Cerebellar nuclear complex (tissue), 1 donor: ENCODE data around the gene MEIS3.
"Not testable (repeated sequence)": the region's sequence is repeated elsewhere in the genome, so short reads cannot be mapped to it uniquely, and the experiment has no call there.

Experiments used
- DNase-seq, 2 experiments: peaks; one replicate each; lab custom pipeline; 2025; lab: John Stamatoyannopoulos, UW

Gene MEIS3

GRCh38 chr19:47415953-47416642 lies 3.2 kb downstream of the MEIS3 start:
- no peak for DNase-seq

- DNase-seq: no peak
Measured at GRCh38 chr19:47414469-47414868, 4.9 kb downstream of the MEIS3 start.

DNA sequence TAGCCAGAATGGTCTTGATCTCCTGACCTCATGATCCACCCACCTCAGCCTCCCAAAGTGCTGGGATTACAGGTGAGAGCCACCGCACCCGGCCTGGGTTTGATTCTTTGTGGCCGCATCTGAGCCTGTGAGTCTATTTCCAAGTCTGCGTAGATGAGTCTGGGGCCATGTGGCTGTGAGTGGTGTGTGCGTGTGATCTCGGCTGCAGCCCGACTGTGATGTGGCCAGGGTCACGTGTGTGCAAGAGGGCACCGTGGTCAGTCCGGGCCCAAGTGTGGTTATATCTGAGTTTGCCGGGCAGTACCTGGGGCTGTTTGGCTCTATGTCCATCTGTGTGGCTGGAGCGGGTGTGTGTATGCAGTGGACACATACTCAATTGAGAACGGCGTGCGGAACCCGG lies 5.4 kb downstream of the MEIS3 start:
- DNase-seq: no peak

DNA sequence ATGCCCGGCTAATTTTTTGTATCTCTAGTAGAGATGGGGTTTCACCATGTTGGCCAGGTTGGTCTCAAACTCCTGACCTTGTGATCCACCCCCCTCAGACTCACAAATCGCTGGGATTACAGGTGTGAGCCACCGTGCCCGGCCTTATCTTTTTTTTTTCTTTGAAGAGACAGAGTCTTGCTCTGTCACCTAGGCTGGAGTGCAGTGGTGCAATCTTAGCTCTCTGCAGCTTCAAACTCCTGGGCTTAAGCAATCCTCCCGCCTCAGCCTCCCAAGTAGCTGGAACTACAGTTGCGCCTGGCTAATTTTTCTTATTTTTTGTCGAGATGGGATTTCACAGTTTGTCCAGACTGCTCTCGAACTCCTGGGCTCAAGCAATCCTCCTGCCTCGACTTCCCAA lies 7.6 kb downstream of the MEIS3 start:
- not testable (repeated sequence) for DNase-seq

GRCh38 chr19:47411101-47411500 lies 8.2 kb downstream of the MEIS3 start:
- no peak for DNase-seq

DNA sequence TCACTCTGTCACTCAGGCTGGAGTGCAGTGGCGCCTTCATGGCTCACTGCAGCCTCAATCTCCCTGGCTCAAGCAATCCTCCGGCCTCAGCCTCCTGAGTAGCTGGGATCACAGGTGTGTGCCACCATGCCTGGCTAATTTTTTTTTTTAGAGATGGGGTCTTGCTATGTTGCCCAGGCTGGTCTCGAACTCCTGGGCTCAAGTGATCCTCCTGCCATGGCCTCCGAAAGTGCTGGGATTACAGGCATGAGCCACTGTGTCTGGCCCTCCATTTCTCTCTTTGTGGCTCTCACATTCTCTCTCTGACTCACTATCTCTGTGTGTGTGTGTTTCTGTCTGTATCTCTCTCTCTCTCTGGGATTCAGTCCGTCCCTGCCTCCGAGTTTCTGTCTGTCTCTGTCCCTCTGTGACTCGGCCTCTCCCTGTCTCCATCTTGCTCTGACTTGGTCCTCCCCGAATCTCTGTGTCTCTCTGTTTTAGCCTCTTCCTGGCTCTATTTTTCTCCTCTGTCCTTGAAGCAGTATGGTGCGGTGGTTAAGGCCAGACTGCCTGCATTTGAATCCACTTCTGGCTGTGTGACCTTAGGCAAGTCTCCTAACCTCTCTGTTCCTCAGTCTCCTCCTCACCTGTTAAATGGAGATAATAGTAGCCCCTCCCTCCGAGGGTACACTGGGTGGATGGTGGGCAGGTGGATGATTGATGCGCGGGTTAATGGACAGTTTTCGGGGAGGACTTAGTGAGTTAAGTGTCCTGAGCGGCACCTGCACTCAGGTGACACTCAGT lies 11.0 kb downstream of the MEIS3 start:
- DNase-seq: no peak

GRCh38 chr19:47407417-47407774 lies 11.9 kb downstream of the MEIS3 start:
- no peak for DNase-seq

DNA sequence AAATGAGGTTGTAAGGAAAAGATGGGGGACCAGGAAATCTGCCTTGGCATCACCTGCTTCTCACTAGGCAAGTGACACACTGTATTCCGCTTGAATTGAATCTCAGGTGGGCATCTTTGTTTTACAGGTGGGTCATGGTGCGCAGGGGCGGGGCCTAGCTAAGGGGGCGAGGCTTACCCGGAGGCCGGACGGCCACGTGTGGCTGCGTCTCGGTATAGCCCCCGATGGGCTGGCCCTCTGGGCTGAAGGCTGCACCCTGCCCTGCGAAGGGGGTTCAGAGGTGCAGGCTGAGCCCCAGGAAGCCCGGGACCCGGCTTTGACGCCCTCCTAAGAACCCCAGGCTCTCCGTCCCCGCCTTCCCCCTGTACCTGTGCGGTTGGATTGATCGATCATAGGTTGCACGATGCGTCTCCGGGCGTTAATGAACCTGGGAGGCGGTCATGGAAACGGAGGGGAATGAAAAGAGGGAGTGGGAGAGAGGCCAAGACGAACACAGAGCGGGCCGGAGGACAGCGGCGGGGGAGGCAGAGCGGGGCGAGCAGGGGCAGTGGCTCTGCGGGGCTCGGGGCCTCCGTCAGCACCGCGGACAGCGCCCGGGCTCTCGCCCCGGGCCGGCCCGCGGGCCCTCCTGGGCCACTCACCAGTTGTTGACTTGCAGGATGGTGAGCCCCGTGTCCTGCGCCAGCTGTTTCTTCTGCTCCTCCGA lies 12.5 kb downstream of the MEIS3 start:
- DNase-seq: no peak

- no peak for DNase-seq
Measured at GRCh38 chr19:47405854-47406417, 13.4 kb downstream of the MEIS3 start.

- no peak for DNase-seq
Measured at GRCh38 chr19:47405197-47405550, 14.2 kb downstream of the MEIS3 start.

DNA sequence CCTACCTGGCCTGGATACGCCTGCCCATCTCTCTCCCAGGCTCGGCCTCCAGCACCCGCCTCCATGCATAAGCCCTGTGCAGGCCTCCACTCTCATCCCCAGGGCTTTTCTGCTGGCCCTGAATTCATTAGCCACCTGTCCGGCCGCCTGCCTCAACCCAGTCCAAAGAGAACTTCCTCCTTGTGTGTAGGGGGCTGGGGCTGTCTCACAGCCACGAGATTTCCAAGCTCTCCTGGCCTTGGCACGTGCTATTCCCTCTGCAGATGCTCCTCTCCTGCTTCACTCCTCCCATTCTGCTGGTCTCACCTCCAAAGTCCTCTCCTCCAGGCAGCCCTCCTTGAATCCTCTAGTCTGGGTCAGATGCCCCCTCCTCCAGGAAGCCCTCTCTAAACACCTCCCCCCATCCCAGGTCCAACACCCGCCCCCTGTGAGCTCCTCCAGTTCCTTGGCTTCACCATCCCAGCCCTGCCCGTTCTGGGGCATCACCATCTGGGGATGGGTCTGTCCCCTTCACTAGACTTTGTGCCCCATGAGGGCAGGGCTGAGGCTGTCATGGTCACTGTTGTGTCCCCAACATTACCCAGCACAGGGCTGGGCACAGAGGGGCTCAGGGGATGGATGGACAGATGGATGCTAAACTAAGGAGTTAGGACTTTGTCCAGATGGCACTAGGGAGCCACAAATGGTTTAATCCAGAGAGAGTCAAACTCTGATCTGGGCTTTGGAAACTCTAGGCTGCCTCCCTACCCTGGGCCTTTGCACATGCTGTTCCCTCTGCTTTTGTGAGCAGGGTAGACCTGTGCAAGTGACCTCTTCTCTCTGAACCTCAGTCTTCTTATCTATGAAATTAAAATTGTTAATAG lies 14.8 kb downstream of the MEIS3 start:
- DNase-seq: no peak

DNA sequence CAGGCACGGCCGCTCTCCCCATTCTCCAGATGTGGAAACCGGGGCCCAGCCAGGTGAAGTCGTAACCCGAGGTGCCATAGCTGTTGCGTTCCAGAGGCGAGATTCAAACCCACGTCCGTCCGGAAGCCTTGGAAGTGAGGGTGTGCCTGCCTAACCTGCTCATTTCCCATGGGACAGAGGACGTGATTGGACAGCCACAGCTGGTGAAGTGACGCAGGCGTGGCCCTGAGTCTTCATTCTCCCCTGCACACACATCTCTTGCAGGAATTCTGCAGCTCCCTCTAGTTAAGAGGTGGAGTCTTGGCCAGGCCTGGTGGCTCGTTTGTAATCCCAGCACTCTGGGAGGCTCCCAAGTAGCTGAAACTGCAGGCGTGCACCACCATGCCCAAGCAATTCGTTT lies 16.8 kb downstream of the MEIS3 start:
- no peak for DNase-seq

DNA sequence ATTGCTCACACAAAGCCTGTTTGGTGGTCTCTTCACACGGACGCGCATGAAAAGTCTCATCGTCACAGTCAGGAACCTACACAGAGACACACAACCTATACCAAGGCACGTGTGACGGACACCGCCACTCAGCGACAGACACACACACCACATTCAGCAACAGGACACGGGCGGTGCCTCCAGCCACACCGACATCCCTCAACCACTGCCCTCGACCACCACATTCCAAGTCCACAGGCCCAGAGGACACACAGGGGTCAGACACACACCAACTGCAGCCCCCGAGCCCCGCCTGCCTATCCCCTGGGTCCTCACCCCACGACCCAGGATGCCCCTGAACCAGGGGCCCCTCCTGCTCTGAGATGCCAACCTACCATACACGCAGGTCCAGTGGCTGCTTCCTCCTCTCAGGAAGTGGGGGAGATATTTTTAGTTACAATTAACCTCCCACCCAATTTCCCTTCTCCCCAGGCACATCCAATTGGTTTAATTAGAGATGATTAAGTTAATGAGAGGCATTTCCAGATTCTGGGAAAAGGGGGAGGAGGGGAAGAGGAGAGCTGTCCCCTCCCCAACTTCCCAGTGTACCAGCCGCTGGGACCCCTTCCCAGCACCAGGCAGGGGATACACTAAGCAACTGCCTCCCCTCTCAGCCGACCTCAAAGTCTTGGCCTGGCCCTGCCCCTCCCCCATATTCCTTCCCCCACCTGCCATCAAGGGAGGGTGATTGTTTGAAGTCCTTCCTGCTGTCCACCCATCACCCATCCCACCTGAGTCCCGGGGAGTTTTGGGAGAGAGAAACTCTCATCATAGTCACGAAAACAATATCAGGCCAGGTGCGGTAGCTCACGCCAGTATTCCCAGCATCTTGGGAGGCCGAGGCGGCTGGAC lies 20.4 kb downstream of the MEIS3 start:
- no peak for DNase-seq

DNA sequence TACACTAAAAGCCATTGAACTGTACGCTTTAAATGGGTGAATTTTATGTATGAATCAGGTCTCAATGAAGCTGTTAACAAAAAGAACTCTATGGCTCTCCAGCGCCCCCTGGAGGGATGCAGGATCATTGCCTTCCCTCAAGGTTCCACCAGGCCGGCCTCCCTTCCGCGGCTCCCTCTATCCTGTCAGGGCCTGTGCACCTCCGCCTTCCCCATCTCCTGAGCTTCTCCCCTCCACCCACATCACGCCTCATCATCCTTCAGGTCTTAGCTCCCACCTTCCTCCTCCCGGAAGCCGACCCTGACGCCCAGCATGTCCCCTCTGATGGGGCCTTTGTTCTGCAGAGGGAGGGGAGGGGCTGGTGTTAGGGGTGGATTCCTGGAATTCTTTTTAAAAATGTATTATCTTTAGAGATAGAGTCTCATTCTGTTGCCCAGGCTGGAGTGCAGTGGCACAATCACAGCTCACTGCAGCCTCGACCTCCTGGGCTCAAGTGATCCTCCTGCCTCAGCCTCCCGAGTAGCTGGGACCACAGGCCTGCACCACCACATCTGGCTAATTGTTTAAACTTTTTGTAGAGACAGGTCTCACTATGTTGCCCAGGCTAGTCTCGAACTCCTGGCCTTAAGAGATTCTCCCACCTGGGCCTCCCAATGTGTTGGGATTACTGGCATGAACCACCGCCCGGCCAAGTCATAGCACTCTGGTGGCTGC lies 27.7 kb downstream of the MEIS3 start:
- DNase-seq: peak in 1 of 2 experiments; percentile 57

DNA sequence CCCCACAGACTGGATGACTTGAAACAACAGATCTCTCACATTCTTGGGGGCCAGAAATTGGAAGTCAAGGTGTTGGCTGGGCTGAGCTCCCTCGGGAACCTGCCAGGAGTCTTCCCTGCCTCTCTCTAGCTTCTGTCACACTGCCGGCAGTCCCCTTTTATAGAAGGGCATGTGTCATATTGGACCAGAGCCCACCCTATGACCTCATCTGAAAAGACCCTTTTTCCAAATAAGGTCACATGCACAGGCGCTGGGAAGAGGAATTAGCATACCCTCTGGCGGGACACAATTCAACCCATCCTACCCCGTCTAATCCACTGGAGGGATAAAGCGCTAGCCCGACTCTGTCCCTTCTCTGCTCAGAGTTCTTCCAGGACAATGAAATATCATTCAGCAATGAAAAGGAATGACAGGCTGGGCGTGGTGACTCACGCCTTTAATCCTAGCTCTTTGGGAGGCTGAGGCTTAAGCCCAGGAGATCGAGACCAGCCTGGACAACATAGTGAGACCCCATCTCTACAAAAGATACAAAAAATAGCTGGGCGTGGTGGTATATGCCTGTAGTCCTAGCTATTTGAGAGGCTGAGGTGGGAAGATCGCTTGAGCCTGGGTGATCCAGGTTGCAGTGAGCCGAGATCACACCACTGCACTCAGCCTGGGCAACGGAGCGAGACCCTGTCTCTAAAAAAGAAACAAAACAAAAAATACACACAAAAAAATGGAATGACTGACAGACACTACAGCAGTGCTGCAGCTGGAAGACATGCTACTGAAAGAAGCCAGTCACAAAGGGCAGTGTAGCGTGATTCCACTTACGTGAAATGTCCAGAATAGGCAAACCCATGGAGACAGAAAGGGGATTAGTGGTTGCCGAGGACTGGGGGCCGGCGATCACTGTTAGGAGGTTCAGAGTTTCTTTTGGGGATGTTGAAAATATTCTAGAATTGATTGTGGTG lies 28.5 kb downstream of the MEIS3 start:
- DNase-seq: no peak

GRCh38 chr19:47389150-47389556 lies 30.2 kb downstream of the MEIS3 start:
- no peak for DNase-seq

DNA sequence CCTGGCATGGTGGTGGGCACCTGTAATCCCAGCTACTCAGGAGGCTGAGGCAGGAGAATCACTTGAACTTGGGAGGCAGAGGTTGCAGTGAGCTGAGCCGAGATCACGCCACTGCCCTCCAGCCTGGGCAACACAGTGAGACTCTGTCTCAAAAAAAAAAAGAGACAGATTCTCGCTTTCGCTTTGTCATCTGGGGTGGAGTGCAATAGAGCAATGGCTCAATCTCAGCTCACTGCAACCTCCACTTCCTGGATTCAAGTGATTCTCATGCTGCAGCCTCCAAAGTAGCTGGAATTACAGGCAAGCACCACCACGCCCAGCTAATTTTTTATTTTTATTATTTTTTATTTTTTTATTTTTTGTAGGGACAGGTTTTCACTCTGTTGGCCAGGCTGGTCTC lies 30.6 kb downstream of the MEIS3 start:
- not testable (repeated sequence) for DNase-seq

DNA sequence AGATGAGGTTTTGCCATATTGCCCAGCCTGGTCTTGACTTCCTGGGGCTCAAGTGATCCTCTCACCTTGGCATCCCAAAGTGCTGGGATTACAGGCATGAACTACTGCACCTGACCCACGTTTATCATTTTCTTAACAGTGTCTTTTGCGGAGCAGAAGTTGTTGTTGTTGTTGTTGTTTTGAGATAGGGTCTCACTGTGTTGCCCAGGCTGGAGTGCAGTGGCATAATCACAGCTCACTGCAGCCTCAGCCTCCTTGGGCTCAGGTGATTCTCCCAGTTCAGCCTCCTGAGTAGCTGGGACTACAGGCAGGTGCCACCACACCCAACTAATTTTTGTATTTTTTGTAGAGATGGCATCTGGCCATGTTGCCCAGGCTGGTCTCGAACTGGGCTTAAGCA lies 31.7 kb downstream of the MEIS3 start:
- DNase-seq: not testable (repeated sequence)

DNA sequence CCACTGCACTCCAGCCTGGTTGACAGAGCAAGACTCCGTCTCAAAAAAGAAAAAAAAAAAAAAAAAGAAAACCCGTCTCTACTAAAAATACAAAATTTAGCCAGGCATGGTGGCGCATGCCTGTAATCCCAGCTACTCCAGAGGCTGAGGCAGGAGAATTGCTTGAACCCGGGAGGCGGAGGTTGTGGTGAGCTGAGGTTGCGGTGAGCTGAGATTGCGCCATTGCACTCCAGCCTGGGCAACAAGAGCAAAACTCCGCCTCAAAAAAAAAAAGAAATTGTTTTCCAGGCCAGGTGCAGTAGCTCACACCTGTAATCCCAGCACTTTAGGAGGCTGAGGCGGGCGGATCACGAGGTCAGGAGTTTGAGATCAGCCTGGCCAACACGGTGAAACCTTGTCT lies 32.7 kb downstream of the MEIS3 start:
- not testable (repeated sequence) for DNase-seq
